K562 (cell line): ENCODE measurements around the gene FMO5. TPM values are rescaled to one million over a fixed set of nuclear protein-coding genes. Genes with fewer than 3 reads are reported as not detected.

Source experiments
- CC2D1A ChIP-seq: fragments of 450-650 bp; IDR thresholded peaks from 2 replicates; pipeline ENCODE4 v1.6.1; 2017; ENCODE audit warnings: mild to moderate bottlenecking
- FOSL1 ChIP-seq: fragments of 200-800 bp; sonication (Bioruptor generic); conservative IDR thresholded peaks from 2 replicates; pipeline ENCODE4 v1.6.1; 2016; ENCODE audit warnings: missing genetic modification characterization, missing compliant biosample characterization
- HMBOX1 ChIP-seq: sonication (generic); IDR thresholded peaks from 2 replicates; pipeline ENCODE4 v1.6.1; 2016
- JUND ChIP-seq, 2 experiments: IDR thresholded peaks; 2 replicates in 1 of 2; 3 replicates in 1 of 2; pipeline ENCODE4 v1.6.1; 2011; ENCODE audit warnings: borderline replicate concordance in 2 of 2, low read depth in 2 of 2, low read length in 2 of 2, improper control_type of control experiment in 1 of 2, missing biosample characterization in 1 of 2, missing genetic modification characterization in 1 of 2, missing genetic modification reagents in 1 of 2
- MAFG ChIP-seq: fragments of 450-650 bp; conservative IDR thresholded peaks from 2 replicates; pipeline ENCODE4 v1.6.1; 2016; ENCODE audit warnings: missing genetic modification characterization, missing compliant biosample characterization
- VEZF1 ChIP-seq: fragments of 200-800 bp; sonication (Bioruptor generic); IDR thresholded peaks from 2 replicates; pipeline ENCODE4 v1.6.1; 2017; ENCODE audit warnings: missing genetic modification characterization, missing compliant biosample characterization
- ZNF184 ChIP-seq: sonication (generic); formaldehyde crosslinking; IDR thresholded peaks from 2 replicates; pipeline ENCODE4 v1.5.0; 2020; ENCODE audit warnings: missing genetic modification reagents
- ZNF592 ChIP-seq: fragments of 450-650 bp; IDR thresholded peaks from 2 replicates; pipeline ENCODE4 v1.6.1; 2017; ENCODE audit warnings: antibody characterized with exemption, mild to moderate bottlenecking
- ZNF696 ChIP-seq: fragments of 250-450 bp; sonication (Bioruptor Pico); conservative IDR thresholded peaks from 2 replicates; pipeline ENCODE4 v1.4.0; 2020; ENCODE audit warnings: mild to moderate bottlenecking, moderate library complexity
- polyA plus RNA-seq, 8 experiments: library from polyadenylated mRNA; depleted of rRNA in 4 of 8; stranded (reverse) in 5 of 8; unstranded in 3 of 8; fragments of >200 nt; fragmentation: Nextera tagmentation in 2 of 8; fragmentation: Illumina TruSeq in 1 of 8; extraction: Ambion mirVana in 2 of 8; extraction: Trizol in 1 of 8; gene quantifications; 2 replicates each; pipeline versions ENCODE4 v1.2.1 to v1.2.3, GENCODE V29; 2011 to 2014; ENCODE audit warnings: inconsistent platforms in 1 of 8, missing spikeins in 1 of 8
- total RNA-seq, 7 experiments: library from RNA; depleted of rRNA in 6 of 7; stranded (reverse); fragments of >200 nt in 6 of 7; fragmentation: Illumina TruSeq in 2 of 7; extraction: Trizol in 2 of 7; gene quantifications; 2 replicates each; pipeline versions ENCODE4 v1.2.1 to v1.2.3, GENCODE V29; 2011 to 2021; ENCODE audit warnings: low replicate concordance in 1 of 7

FMO5 gene
- total and polyA plus RNA-seq, 9 of the 15 experiments (the other 6 are each of a cell fraction or from before 2014, with no cell fraction given): 0.11 to 0.69 (median 0.19) TPM; not detected in 1

GRCh38 chr1:147169840-147170674 is 55.1 kb downstream of the FMO5 start (continued):
- TF ChIP-seq VEZF1: peak; percentile 29; the same call in 1 of the 2 replicates
- TF ChIP-seq ZNF696 (CRISPR knock-in tag): no peak
- no peak for TF ChIP-seq JUND (IDR thresholded peaks at IDR 0.05; ENCODE audit: borderline replicate concordance, low read depth, low read length)
- TF ChIP-seq JUND (tag; IDR thresholded peaks at IDR 0.05; ENCODE audit: borderline replicate concordance, low read depth, low read length): 0 out of 3 replicates have a peak, but pooled peaks have one; percentile 22
- 0 out of 2 replicates have a peak, but pooled peaks have one; percentile 10 for TF ChIP-seq CC2D1A
- TF ChIP-seq FOSL1: peak; percentile 28; the same call in 1 of the 2 replicates
- peak; percentile 56; the same call in 1 of the 2 replicates for TF ChIP-seq HMBOX1
- TF ChIP-seq MAFG (tag): peak; percentile 50
- no peak for TF ChIP-seq ZNF184 (CRISPR knock-in tag)
- TF ChIP-seq ZNF592: 0 out of 2 replicates have a peak, but pooled peaks have one; percentile 11
